ENCODE measurements around the gene MERTK.

Gene MERTK

DNA sequence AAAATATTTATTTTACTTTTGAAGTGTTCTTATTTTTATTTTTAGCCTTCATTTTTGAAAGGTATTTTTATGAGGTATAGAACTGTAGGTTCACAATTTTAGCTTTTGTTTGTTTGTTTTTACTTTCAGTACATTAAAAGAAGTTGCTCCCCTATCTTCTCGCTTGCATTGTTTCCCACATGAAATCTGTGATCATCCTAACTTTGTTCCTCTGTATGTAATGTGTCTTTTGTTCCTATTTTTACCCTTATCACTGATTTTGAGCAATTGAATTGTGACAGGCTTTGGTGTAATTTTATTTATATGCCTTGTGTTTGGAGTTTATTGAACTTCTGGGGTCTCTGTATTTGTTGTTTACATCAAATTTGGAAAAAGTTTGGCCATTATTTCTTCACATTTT lies 78.8 kb downstream of the MERTK start:
- H2AFZ ChIP-seq (ENCODE audit: low read depth) = no peak overlapping the region
- no peak overlapping the region for H3K27ac ChIP-seq
- H3K4me1 ChIP-seq (ENCODE audit: low read depth, poor library complexity, severe bottlenecking) = no peaks in the 10 kb centered on the region
- no peak overlapping the region for H3K9ac ChIP-seq
- H3K27me3 ChIP-seq (ENCODE audit: insufficient read depth, low read depth) = no peaks in the 10 kb centered on the region
- H3K36me3 ChIP-seq (ENCODE audit: insufficient read depth) = no peaks in the 10 kb centered on the region
- H3K79me2 ChIP-seq (ENCODE audit: insufficient read depth, low read depth) = no peaks in the 10 kb centered on the region
- H3K4me2 ChIP-seq = no peak overlapping the region
- TF ChIP-seq, protein P1, sequence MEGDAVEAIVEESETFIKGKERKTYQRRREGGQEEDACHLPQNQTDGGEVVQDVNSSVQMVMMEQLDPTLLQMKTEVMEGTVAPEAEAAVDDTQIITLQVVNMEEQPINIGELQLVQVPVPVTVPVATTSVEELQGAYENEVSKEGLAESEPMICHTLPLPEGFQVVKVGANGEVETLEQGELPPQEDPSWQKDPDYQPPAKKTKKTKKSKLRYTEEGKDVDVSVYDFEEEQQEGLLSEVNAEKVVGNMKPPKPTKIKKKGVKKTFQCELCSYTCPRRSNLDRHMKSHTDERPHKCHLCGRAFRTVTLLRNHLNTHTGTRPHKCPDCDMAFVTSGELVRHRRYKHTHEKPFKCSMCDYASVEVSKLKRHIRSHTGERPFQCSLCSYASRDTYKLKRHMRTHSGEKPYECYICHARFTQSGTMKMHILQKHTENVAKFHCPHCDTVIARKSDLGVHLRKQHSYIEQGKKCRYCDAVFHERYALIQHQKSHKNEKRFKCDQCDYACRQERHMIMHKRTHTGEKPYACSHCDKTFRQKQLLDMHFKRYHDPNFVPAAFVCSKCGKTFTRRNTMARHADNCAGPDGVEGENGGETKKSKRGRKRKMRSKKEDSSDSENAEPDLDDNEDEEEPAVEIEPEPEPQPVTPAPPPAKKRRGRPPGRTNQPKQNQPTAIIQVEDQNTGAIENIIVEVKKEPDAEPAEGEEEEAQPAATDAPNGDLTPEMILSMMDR (conservative IDR thresholded peaks at IDR 0.05; ENCODE audit: low read depth, low read length) = no peak
- H4K20me1 ChIP-seq (ENCODE audit: insufficient read depth) = no peaks in the 10 kb centered on the region
- H3K4me3 ChIP-seq (IDR thresholded peaks at IDR 0.05; ENCODE audit: insufficient read depth, low read depth, low read length) = no peak overlapping the region

DNA sequence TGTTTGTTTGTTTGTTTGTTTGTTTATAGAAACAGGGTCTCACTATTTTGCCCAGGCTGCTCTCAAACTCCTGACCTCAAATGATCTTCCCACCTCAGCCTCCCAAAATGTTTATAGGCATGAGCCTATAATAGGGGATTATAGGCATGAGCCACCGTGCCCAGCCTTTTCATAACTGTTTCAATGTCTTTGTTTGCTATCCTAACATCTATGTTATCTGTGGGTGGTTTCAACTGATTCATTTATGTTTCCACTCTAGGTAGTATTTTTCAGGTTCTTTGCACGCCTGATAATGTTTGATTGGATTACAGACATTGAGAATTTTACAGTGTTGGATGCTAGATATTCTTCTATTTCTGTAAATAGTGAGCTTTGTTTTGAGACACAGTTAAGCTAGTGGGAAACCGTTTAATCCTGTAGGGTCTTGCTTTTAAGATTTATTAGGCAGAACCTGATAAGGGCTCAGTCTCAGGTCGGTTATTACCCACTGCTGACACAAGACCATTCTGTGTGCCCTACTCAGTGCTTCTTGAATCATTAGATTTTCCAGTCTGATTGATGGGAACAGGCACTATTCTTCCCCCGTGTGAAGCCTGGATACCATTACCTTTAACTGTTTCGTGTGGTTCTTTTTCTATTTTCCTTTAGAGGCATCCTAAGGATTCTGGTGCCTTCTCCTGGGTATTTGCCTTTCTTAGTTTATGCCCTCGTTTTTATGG lies 80.2 kb downstream of the MERTK start:
- TF ChIP-seq, protein P1 (conservative IDR thresholded peaks at IDR 0.05; ENCODE audit: low read depth, low read length) = no peak
- H3K36me3 ChIP-seq (ENCODE audit: insufficient read depth) = no peaks in the 10 kb centered on the region
- H2AFZ ChIP-seq (ENCODE audit: low read depth) = no peak overlapping the region
- H3K4me1 ChIP-seq (ENCODE audit: low read depth, poor library complexity, severe bottlenecking) = no peaks in the 10 kb centered on the region
- H3K4me2 ChIP-seq = no peak overlapping the region
- H4K20me1 ChIP-seq (ENCODE audit: insufficient read depth) = no peaks in the 10 kb centered on the region
- no peaks in the 10 kb centered on the region for H3K79me2 ChIP-seq (ENCODE audit: insufficient read depth, low read depth)
- H3K27ac ChIP-seq = no peak overlapping the region
- no peak overlapping the region for H3K4me3 ChIP-seq (IDR thresholded peaks at IDR 0.05; ENCODE audit: insufficient read depth, low read depth, low read length)
- H3K9ac ChIP-seq = no peak overlapping the region
- H3K27me3 ChIP-seq (ENCODE audit: insufficient read depth, low read depth) = no peaks in the 10 kb centered on the region

DNA sequence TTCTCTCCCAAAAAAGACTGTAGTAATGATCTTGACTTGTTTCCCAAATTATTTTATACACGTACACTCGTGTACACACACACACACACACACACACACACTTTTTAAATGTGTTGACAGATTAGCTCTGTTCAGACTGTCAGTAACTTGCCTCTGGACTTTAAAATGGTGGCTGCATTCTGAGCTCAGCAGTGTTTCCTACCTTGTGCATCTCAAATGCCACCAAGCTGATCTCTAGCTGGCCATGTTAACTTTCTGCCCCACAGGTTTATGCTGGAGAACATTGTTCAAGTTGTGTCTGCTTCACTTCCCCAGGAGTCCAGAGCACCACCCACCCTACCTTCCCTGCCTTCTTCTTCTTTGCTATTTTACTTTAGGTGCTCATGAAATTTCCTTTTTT lies 83.3 kb downstream of the MERTK start:
- H3K4me3 ChIP-seq (IDR thresholded peaks at IDR 0.05; ENCODE audit: insufficient read depth, low read depth, low read length) = no peak overlapping the region
- no peaks in the 10 kb centered on the region for H3K79me2 ChIP-seq (ENCODE audit: insufficient read depth, low read depth)
- H3K4me2 ChIP-seq = no peak overlapping the region
- H3K4me1 ChIP-seq (ENCODE audit: low read depth, poor library complexity, severe bottlenecking) = no peaks in the 10 kb centered on the region
- H3K27me3 ChIP-seq (ENCODE audit: insufficient read depth, low read depth) = no peaks in the 10 kb centered on the region
- no peak overlapping the region for H2AFZ ChIP-seq (ENCODE audit: low read depth)
- H3K36me3 ChIP-seq (ENCODE audit: insufficient read depth) = no peaks in the 10 kb centered on the region
- TF ChIP-seq, protein P1 (conservative IDR thresholded peaks at IDR 0.05; ENCODE audit: low read depth, low read length) = no peak
- H3K27ac ChIP-seq = no peak overlapping the region
- H4K20me1 ChIP-seq (ENCODE audit: insufficient read depth) = no peaks in the 10 kb centered on the region
- H3K9ac ChIP-seq = no peak overlapping the region

DNA sequence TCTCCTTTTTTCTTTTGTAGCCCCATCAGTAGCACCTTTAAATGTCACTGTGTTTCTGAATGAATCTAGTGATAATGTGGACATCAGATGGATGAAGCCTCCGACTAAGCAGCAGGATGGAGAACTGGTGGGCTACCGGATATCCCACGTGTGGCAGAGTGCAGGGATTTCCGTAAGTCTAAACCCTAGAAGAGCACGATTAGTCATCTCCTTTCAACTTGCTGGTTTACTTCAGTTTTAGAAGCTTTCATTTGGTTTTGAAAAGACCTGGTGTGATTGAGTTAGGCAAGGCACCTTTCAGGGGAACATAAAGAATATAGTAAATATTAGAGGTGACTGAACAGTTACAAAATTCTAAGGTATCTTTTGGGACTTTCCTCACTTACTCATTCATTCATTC lies 84.4 kb downstream of the MERTK start:
- Histone ChIP-seq H3K4me3 (IDR thresholded peaks at IDR 0.05; ENCODE audit: insufficient read depth, low read depth, low read length) (no peak overlapping the region), H3K9ac (no peak overlapping the region), H3K27ac (no peak overlapping the region), H3K27me3 (ENCODE audit: insufficient read depth, low read depth) (no peaks in the 10 kb centered on the region), H4K20me1 (ENCODE audit: insufficient read depth) (no peaks in the 10 kb centered on the region), H3K4me2 (no peak overlapping the region), H3K36me3 (ENCODE audit: insufficient read depth) (no peaks in the 10 kb centered on the region), H3K79me2 (ENCODE audit: insufficient read depth, low read depth) (no peaks in the 10 kb centered on the region), H3K4me1 (ENCODE audit: low read depth, poor library complexity, severe bottlenecking) (no peaks in the 10 kb centered on the region), H2AFZ (ENCODE audit: low read depth) (no peak overlapping the region)
- TF ChIP-seq, protein P1 (conservative IDR thresholded peaks at IDR 0.05; ENCODE audit: low read depth, low read length) = no peak

Data from KMS-11 (cell line).